Neuronal stem cell (in vitro differentiated cells): Measurements from ENCODE around the gene GPBP1.

Source experiments
- DNase-seq: peaks from one replicate; pipeline ENCODE4 v3.0.0-alpha.2; 2013; ENCODE audit warnings: low spot score
- H2AFZ ChIP-seq: one replicate; pipeline ENCODE4 v1.6.1; 2013; ENCODE audit warnings: mild to moderate bottlenecking, low read length, inconsistent platforms
- H2AK5ac ChIP-seq: 2 replicates; pipeline ENCODE4 v1.6.1; 2013; ENCODE audit warnings: low read depth, mild to moderate bottlenecking, inconsistent platforms, low read length, moderate library complexity, mixed read lengths
- H2BK120ac ChIP-seq: 2 replicates; pipeline ENCODE4 v1.6.1; 2013; ENCODE audit warnings: low read depth, mild to moderate bottlenecking, inconsistent platforms, low read length, moderate library complexity, mixed read lengths
- H2BK12ac ChIP-seq: one replicate; pipeline ENCODE4 v1.6.1; 2013; ENCODE audit warnings: low read length, inconsistent platforms
- H2BK15ac ChIP-seq: 2 replicates; pipeline ENCODE4 v1.6.1; 2013; ENCODE audit warnings: mild to moderate bottlenecking, low read length, inconsistent platforms, mixed read lengths
- H2BK5ac ChIP-seq: one replicate; pipeline ENCODE4 v1.6.1; 2013; ENCODE audit warnings: inconsistent platforms, mild to moderate bottlenecking, low read length, moderate library complexity
- H3K14ac ChIP-seq: one replicate; pipeline ENCODE4 v1.6.1; 2013; ENCODE audit warnings: low read length, inconsistent platforms
- H3K18ac ChIP-seq: 2 replicates; pipeline ENCODE4 v1.6.1; 2013; ENCODE audit warnings: low read length, inconsistent platforms
- H3K23ac ChIP-seq: 2 replicates; pipeline ENCODE4 v1.6.1; 2013; ENCODE audit warnings: low read depth, mild to moderate bottlenecking, mixed read lengths, low read length, inconsistent platforms; ENCODE audit not compliant: poor library complexity
- H3K27ac ChIP-seq: replicated peaks from 3 replicates; pipeline ENCODE4 v1.5.1; 2013; ENCODE audit warnings: low read length, inconsistent platforms
- H3K27me3 ChIP-seq, 3 experiments: 2 replicates each; pipeline ENCODE4 v1.6.1; 2013; ENCODE audit warnings: low read length in 3 of 3, mild to moderate bottlenecking in 2 of 3, inconsistent platforms in 1 of 3, low read depth in 1 of 3, mixed read lengths in 1 of 3, moderate library complexity in 1 of 3; ENCODE audit not compliant: control insufficient read depth in 3 of 3, insufficient read depth in 3 of 3
- H3K36me3 ChIP-seq, 2 donors: replicated peaks in 1 of 2; 2 replicates each; pipeline ENCODE4 v1.6.1; 2013; ENCODE audit warnings: low read length in 2 of 2; ENCODE audit not compliant: control insufficient read depth in 2 of 2, insufficient read depth in 2 of 2
- H3K4ac ChIP-seq: 2 replicates; pipeline ENCODE4 v1.6.1; 2013; ENCODE audit warnings: inconsistent platforms, mild to moderate bottlenecking, low read length, moderate library complexity
- H3K4me1 ChIP-seq, 2 donors: 1 replicate in 1 of 2; 2 replicates in 1 of 2; pipeline ENCODE4 v1.6.1; 2013; ENCODE audit warnings: low read length in 2 of 2, low read depth in 1 of 2; ENCODE audit not compliant: control insufficient read depth in 2 of 2, insufficient read depth in 1 of 2
- H3K4me2 ChIP-seq: one replicate; pipeline ENCODE4 v1.6.1; 2013; ENCODE audit warnings: mild to moderate bottlenecking, low read length, inconsistent platforms; ENCODE audit not compliant: insufficient read depth, poor library complexity, severe bottlenecking
- H3K4me3 ChIP-seq, 2 donors: 2 replicates each; pipeline ENCODE4 v1.5.1; 2013; ENCODE audit warnings: low read length in 2 of 2, mild to moderate bottlenecking in 2 of 2, inconsistent platforms in 1 of 2, moderate library complexity in 1 of 2
- H3K79me1 ChIP-seq: one replicate; pipeline ENCODE4 v1.6.1; 2013; ENCODE audit warnings: low read depth, mild to moderate bottlenecking, inconsistent platforms, low read length, moderate library complexity
- H3K9ac ChIP-seq: one replicate; pipeline ENCODE4 v1.6.1; 2013; ENCODE audit warnings: mild to moderate bottlenecking, low read depth, low read length, inconsistent platforms; ENCODE audit not compliant: poor library complexity
- H3K9me3 ChIP-seq, 2 donors: replicated peaks in 1 of 2; 2 replicates each; pipeline versions ENCODE3 to v1.6.1; 2013; ENCODE audit warnings: low read length in 2 of 2, mild to moderate bottlenecking in 2 of 2, inconsistent platforms in 1 of 2, low read depth in 1 of 2, mixed read lengths in 1 of 2, moderate library complexity in 1 of 2; ENCODE audit not compliant: control insufficient read depth in 2 of 2, insufficient read depth in 1 of 2
- H4K8ac ChIP-seq: one replicate; pipeline ENCODE4 v1.6.1; 2013; ENCODE audit warnings: low read depth, mild to moderate bottlenecking, inconsistent platforms, low read length, moderate library complexity
- H4K91ac ChIP-seq: one replicate; pipeline ENCODE4 v1.6.1; 2013; ENCODE audit warnings: low read length, low read depth, mild to moderate bottlenecking, inconsistent platforms; ENCODE audit not compliant: poor library complexity
- WGBS, 2 donors: extraction: QIAGEN DNeasy Blood & Tissue Kit; methylation state at CpG; one replicate each; pipeline ENCODE4 v1.1.7; 2013; ENCODE audit warnings: missing lambda C conversion rate in 2 of 2, mixed read lengths in 1 of 2; ENCODE audit not compliant: insufficient read length in 2 of 2, insufficient replicate concordance in 1 of 2; ENCODE audit errors: extremely low coverage in 2 of 2; 5-methylcytosine and 5-hydroxymethylcytosine counted together

The GPBP1 gene

DNA sequence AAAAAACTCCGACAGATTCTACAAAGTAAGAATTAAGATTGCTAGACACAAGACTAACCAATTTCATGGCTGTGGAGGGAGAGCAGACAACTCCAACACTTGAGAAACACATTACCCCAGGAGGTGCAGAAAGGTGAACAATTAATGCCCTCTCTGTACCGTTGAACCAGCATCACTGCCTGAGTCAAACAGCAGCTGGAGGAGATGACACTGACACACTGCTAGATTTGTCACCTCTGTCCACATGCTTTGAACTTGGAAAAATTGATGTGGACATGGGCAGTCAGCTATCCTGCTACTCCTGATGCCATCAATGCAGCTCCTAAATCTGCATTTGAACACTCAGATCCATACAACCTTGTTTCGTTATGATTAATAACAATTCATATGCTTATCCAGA lies 51.7 kb downstream of the GPBP1 start:
- H2BK5ac ChIP-seq = no peak overlapping the region
- no peaks in the 10 kb centered on the region for H3K4me1 ChIP-seq
- no peak overlapping the region for H2AK5ac ChIP-seq
- H3K4me2 ChIP-seq = no peak overlapping the region
- H2AFZ ChIP-seq = no peak overlapping the region
- no peak overlapping the region for H2BK12ac ChIP-seq
- peaks cover 8% of the 10 kb centered on the region for H3K79me1 ChIP-seq
- no peak overlapping the region for H3K4me3 ChIP-seq
- no peak overlapping the region for H4K8ac ChIP-seq
- no peak overlapping the region for H4K91ac ChIP-seq
- no peaks in the 10 kb centered on the region for H3K27me3 ChIP-seq
- no peak overlapping the region for H3K18ac ChIP-seq
- H2BK120ac ChIP-seq = no peak overlapping the region
- no peak overlapping the region for H3K9ac ChIP-seq
- no peak overlapping the region for H2BK15ac ChIP-seq
- peaks cover 0 to 55% of the 10 kb centered on the region in 2 donors for H3K36me3 ChIP-seq
- no peak overlapping the region for H3K27ac ChIP-seq
- peaks cover 0 to 11% of the 10 kb centered on the region in 2 donors for H3K9me3 ChIP-seq
- no peak overlapping the region for H3K23ac ChIP-seq
- no peak overlapping the region for H3K14ac ChIP-seq
- H3K4ac ChIP-seq = no peak overlapping the region
- WGBS, 2 donors = no CpG with 5 or more reads among the region's 3 CpGs
- DNase-seq = no peak

DNA sequence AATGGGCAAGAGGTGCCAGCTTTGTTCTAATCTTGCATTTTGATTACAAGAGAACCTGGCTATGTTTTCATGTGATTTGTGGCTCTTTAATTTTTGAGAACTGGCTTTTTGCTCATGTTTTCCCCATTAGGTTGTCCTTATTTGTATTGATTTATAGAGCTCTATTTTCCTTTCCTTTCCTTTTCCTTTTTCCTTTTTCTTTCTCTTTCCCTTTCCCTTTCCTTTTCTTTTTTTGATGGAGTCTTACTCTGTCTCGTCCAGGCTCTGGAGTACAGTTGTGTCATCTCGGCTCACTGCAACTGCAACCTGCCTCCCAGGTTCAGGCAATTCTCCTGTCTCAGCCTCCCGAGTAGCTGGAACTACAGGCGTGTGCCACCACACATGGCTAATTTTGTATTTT lies 55.5 kb downstream of the GPBP1 start:
- Histone ChIP-seq H2BK12ac (no peak overlapping the region), H3K4me2 (no peak overlapping the region), H3K79me1 (peaks cover 6% of the 10 kb centered on the region), H3K4ac (no peak overlapping the region), H2AK5ac (no peak overlapping the region), H3K18ac (no peak overlapping the region), H2BK5ac (no peak overlapping the region), H4K91ac (no peak overlapping the region), H3K9ac (no peak overlapping the region), H3K27me3 (no peaks in the 10 kb centered on the region), H2BK120ac (no peak overlapping the region), H3K4me3 (no peak overlapping the region), H3K36me3 (peaks cover 10 to 74% of the 10 kb centered on the region in 2 donors), H4K8ac (no peak overlapping the region), H3K27ac (no peak overlapping the region), H2AFZ (no peak overlapping the region), H2BK15ac (no peak overlapping the region), H3K4me1 (no peaks in the 10 kb centered on the region), H3K9me3 (peaks cover 3 to 38% of the 10 kb centered on the region in 2 donors), H3K14ac (no peak overlapping the region), H3K23ac (no peak overlapping the region)
- no CpG with 5 or more reads among the region's 4 CpGs for WGBS, 2 donors
- no peak for DNase-seq

DNA sequence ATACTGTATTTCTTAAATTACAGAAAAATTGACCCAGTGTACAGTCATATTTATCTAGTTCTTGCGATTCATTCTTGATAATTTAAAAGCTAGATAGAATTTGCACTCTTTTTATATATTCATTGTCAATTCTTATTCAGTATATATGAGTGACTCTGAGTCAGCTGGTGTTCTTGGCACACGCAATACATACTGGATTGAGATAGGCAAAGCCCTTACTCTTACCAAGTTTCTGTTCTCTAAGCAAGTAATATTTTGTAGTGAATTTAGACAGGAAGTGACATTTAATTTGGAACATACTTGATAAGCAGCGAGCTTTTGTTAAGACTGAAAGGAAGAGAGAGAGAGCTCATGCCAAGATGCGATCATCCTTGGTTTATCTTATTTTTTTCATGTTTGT lies 57.7 kb downstream of the GPBP1 start:
- no peak overlapping the region for H2BK12ac ChIP-seq
- no peak overlapping the region for H3K4me2 ChIP-seq
- H3K36me3 ChIP-seq = peaks cover 10 to 81% of the 10 kb centered on the region in 2 donors
- DNase-seq = no peak
- H3K4me1 ChIP-seq = no peaks in the 10 kb centered on the region
- no peak overlapping the region for H3K9ac ChIP-seq
- H3K9me3 ChIP-seq = peaks cover 3 to 38% of the 10 kb centered on the region in 2 donors
- H4K8ac ChIP-seq = no peak overlapping the region
- no peak overlapping the region for H3K4me3 ChIP-seq
- no peak overlapping the region for H3K27ac ChIP-seq
- no peak overlapping the region for H2BK120ac ChIP-seq
- H2BK15ac ChIP-seq = no peak overlapping the region
- no peak overlapping the region for H3K18ac ChIP-seq
- peaks cover 3% of the 10 kb centered on the region for H3K79me1 ChIP-seq
- H2BK5ac ChIP-seq = no peak overlapping the region
- no CpG with 5 or more reads among the region's 4 CpGs for WGBS, 2 donors
- H2AK5ac ChIP-seq = no peak overlapping the region
- H3K27me3 ChIP-seq = no peaks in the 10 kb centered on the region
- no peak overlapping the region for H2AFZ ChIP-seq
- no peak overlapping the region for H4K91ac ChIP-seq
- H3K23ac ChIP-seq = no peak overlapping the region
- H3K14ac ChIP-seq = no peak overlapping the region
- H3K4ac ChIP-seq = no peak overlapping the region

DNA sequence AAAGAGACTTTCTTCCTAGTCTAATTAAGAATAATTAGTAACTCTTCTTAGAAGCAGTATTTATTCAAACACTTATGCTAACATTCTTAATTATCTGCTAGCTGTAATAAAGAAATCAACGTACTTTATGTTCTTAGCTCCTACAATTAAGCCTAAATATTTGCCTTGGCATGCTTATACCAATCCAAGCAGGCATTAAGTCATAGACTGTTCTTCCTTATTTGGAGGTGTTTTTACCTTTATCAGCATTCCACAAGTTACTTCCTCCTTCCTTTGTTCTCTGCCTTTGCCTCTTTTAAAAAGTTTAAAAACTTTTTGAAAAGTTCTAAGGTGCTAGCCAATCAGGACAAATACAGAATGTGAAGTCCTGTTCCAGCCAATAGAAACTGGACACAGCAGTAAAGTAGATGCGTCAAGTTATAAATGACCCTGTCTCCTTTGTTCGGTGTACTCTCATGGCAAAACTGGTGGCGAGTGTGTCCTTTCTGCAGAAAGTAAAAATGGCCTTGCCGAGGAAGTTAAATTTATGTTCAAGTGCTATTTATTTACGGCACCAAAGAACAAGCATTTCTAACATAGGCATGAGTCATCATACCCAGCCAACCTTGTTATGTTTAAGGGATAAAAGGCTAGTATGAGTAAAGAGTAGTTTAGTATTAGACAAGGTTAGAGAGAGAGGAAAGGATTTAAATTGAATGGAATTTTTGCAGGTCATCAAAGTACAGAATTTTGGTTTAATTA lies 58.6 kb downstream of the GPBP1 start:
- H3K14ac ChIP-seq = no peak overlapping the region
- no peak overlapping the region for H4K91ac ChIP-seq
- H3K79me1 ChIP-seq = peaks cover 3% of the 10 kb centered on the region
- H3K9me3 ChIP-seq = peaks cover 3 to 37% of the 10 kb centered on the region in 2 donors
- no peak overlapping the region for H3K4me3 ChIP-seq
- no peak overlapping the region for H3K23ac ChIP-seq
- H3K9ac ChIP-seq = no peak overlapping the region
- H2BK5ac ChIP-seq = no peak overlapping the region
- H3K36me3 ChIP-seq = peaks cover 10 to 86% of the 10 kb centered on the region in 2 donors
- WGBS, 2 donors = no CpG with 5 or more reads among the region's 6 CpGs
- H3K4me1 ChIP-seq = no peaks in the 10 kb centered on the region
- no peak overlapping the region for H2AFZ ChIP-seq
- no peak overlapping the region for H2BK12ac ChIP-seq
- no peak overlapping the region for H3K4ac ChIP-seq
- H4K8ac ChIP-seq = no peak overlapping the region
- no peak overlapping the region for H3K18ac ChIP-seq
- DNase-seq = no peak
- H3K27ac ChIP-seq = no peak overlapping the region
- H3K4me2 ChIP-seq = no peak overlapping the region
- H2AK5ac ChIP-seq = no peak overlapping the region
- H2BK120ac ChIP-seq = no peak overlapping the region
- H3K27me3 ChIP-seq = no peaks in the 10 kb centered on the region
- H2BK15ac ChIP-seq = no peak overlapping the region
